COLO668 (cell line): ENCODE data around the gene PELI2.
"Not testable (repeated sequence)": the region's sequence is repeated elsewhere in the genome, so short reads cannot be mapped to it uniquely, and the experiment has no call there.

Experiments used
- DNase-seq: peaks from one replicate; lab custom pipeline; 2025; ENCODE audit not compliant: unreplicated experiment; lab: John Stamatoyannopoulos, UW

Gene PELI2

DNA sequence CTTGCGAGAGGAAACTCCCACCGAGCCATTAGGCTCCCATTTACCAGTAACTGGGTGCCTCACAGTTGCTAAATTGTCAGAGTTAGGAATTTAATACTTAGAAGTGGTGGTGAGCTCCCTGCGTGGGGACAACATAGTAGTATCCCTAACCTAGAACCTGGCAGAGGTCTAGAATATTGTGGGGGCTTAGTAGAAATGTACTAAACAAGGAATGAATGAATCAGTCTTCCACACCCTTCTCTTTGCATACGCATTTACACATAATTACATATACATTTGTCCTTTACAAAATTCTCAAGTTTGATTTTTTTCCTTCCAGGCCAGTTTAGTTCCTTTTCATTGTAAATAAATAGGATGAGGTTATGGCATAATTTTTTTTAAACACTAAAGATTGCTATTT, 24.1 kb downstream of the PELI2 start:
- no peak for DNase-seq

DNA sequence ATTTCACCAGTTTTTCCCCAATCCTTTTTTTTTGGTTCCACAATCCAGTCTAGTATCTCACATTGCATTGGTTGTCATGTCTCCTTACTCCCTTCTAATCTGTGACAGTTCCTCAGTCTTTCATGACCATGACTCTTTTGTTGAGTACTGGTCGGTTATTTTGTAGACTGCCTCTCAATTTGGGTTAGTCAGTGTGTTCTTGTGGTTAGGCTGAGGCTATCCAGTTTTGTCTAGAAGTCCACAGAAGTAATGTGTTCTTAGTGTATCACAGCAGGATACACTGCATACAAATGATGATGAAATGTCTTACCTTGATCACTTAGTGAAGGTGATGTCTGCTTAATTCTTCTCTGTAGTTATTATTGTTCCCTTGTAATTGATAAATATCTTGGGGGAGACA, 24.8 kb downstream of the PELI2 start:
- DNase-seq = no peak

DNA sequence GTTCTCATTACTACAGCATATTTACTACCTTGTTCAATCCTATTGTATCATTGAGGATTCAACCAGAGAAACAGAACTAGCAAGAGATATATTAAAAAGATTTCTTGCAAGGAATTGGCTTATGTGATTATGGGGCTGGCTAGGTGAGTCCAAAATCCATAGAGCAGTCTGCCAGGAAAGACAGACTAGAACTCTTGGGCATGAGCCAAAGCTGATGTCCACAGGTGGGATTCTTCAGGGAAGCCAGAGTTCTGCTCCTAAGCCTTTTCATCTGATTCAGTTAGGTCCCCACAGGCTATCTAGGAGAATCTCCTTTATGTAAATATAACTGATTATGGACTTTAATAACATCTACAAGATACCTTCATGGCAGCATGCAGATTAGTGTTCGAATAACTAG, 26.0 kb downstream of the PELI2 start:
- no peak for DNase-seq

DNA sequence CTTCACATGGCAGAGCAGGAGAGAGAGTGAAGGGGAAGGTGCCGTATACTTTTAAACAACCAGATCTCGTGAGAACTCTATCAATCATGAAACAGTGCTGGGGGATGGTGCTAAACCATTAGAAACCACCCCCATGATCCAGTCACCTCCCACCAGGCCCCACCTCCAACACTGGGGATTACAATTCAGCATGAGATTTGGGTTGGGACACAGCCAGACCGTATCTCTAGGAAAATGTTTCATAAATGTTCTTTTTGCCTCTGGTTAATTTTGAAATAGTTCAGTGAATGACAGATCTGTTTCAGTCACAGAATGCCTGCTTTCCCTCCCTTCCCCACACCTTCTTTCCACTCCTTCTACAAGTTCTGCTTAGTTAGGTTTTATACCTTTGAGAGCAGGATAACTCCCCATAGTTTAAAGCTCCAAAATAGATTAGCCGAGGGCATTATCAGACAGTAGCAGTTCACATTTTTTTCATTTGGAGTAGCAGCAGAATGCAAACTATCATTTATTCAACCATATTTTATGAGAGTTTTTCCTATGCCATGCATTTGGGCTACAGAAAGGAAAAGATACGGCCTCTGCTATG, 27.1 kb downstream of the PELI2 start:
- DNase-seq = no peak

DNA sequence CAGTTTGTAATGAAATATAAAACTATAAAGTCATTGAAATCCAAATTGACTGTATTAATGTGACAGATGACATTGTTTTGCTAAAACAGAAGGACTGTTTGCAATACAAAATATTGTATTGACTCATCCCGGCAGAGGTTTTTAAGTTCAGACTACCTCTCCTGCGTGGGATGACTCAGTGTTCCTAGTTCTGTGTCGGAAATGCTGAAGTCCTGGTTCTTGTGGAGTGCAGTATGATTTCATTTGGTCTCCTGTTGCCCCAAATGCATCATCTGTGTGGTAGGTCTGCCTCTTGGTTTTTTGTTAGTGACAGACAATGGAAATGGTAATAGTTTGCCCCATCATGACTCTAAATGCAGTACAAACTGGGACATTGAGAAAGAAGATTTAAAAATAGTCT, 27.8 kb downstream of the PELI2 start:
- DNase-seq = no peak

DNA sequence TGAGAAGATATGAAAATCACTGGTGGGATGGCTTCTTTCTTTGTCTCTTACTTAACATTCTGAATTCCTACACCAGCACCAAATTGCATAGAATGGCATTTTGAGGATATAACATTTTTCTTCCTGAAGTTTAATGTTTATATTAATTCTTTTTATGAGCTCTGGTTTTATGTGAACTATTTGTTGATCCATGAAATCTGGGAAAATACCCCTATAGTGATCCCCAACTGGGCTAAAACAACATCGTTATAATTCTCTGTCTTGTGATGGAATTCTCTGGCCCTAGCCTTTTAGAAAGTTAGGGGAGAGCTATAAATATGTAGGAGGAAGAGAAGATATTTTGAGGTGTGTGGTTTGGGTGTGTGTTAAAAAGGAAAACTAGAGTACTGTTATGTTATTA, 29.2 kb downstream of the PELI2 start:
- no peak for DNase-seq

DNA sequence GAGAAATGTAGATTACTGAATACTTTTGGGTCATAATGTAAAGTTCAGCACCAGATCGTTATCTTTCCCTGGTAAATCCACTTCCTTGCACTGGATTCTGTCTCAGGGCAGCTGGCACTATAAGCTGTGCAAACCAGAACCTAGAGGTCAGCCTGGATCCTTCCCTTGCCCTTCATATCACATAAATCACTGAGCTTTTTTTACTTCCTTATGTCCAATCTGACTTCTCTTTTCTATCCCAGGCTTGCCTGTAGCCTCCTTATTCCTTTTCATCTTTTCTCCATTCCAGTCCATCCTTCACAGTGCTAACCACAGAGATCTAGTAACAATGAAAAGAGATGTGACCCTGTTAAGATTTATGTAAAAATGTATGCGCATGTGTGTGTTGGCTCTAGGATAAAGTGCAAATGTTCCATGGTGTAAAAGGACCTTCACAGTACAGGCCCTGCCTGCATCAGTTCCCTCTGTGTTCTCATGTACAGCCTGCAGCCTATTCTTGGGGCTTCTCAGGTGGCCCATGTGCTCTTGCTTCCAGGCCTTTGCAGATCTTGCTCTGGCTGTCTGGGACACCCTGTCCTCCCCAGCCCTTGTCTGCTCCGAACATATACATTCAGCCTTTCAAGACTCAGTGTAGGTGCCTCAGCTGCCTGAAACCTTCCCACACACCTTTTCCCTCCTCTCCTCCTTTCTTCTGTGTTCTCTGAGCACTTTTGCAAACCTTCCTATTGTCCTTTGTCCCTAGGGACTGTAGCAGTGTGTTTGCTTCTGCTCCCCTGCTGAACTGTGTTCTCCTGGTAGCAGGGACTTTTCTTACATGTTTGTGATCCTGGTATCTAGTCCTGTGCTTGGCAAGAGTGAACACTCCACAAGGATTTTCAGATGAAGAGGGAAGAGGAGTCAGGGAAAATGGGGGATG, 30.0 kb downstream of the PELI2 start:
- no peak for DNase-seq

DNA sequence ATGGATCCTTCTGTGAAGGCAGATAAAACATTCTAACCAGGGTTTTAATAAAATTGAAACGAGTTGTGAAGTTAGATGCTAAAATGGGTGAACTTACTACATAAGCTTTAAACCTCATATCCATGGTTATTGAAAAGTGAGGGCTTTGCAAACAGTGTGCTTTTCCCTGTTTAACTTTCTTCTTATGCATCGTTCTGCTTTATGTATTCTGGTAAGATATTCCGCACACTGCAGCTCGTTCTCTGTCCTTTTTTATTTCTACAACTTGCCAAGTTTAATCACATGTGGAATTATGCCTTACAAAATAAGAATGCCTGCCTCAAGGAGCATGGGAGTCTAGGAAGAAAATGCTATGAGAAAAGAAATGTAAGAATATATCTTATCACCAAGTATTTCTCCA, 30.9 kb downstream of the PELI2 start:
- no peak for DNase-seq

DNA sequence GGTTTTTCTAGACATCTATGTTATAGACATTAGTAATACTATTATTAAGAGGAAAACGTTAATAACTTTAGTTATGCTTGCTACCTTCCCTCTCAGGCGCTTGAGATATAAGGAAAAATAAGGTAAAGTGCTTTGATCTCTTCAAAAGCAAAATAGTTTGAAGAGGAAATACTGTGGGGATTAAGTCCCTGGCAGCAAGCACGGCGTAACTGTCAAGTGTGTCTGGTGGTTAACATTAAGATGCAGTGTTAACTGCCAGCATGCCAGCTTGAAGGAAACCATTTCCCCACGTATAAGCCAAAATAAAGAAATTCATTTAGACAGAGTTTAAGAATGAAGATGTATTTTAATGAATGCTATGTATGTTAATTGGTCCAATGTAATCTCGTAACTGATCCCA, 31.8 kb downstream of the PELI2 start:
- DNase-seq = no peak

DNA sequence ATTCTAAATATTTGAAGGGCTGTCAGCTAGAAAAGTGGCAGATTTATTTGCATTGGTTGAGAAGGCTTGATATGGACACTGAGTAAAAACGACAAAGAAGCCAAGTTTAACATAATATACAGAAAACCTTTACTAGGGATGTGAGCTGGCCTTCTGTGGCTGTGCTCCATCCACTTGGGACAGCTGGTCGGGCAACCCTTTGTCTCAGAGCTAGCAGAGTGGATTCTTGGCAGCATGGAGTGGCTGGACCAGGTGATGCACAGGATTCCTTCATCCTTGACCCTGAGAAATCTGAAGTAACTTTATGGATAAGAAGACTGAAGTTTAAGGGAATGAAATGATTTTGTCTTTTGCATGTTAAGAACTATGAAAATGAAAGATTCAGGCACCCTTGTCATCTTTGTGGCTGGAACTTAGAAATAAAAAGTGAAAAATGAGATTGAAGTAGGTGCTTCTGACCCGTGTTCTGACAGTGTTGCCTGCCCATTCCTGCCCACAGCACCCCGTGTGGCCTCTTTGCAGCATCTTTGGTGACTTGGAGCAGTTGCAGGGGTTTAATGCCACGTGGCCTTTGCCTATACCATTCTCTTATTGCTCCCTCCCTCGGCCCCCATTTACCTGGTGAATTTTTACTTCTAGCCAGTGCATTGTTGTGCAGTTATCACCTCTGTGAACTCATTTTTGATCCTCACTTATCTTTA, 32.6 kb downstream of the PELI2 start:
- DNase-seq = no peak

DNA sequence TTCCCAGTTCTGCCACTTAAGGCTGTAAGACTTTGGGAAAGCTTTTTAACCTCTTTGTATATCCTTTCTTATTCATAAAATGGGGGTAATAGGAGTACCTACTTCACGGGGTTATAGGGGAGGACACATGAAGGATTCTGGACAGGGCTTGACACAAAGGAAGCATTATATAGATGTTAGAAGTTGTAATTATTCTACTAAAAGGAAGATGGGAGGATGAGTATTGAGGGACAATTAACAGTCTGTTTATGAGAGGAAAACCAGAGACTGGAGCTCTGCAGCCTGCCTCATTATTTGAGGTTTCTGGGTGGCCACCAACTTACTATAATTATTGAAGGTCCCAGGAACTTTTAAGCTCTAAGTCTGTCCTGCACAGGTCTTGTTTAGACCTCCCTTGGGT, 34.0 kb downstream of the PELI2 start:
- no peak for DNase-seq

DNA sequence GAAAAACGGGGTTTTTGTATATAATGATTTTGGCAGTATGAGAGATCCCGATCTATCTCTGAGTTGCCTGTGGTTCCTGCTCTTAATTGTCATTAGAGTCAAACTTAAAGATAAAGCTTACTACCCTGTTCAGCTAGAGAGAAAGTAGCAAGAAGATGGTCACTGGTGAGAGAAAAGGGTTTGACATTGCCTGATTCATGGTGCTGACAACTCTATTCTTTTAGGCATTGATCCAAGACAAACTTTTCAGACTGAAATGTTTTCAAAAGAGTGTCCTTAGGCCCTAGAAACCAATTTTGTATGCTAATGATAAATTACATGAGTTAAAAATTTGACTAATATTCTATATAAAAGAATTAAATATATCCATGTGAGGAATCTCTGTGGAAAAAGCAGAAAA, 35.1 kb downstream of the PELI2 start:
- no peak for DNase-seq

DNA sequence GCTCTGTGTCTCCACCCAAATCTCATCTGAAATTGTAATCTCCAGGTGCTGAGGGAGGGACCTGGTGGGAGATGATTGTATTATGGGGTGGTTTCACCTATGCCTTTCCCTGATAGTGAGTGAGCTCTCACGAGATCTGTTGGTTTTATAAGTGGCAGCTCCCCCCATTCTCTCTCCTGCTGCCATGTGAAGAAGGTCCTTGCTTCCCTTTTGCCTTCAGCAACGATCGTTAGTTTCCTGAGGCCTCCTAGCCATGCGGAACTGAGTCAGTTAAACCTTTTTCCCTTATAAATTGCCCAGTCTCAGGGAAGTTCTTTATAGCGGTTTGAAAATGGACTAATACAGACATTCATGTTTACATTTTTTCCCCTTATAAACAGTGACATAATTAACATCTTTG, 36.1 kb downstream of the PELI2 start:
- DNase-seq = no peak

DNA sequence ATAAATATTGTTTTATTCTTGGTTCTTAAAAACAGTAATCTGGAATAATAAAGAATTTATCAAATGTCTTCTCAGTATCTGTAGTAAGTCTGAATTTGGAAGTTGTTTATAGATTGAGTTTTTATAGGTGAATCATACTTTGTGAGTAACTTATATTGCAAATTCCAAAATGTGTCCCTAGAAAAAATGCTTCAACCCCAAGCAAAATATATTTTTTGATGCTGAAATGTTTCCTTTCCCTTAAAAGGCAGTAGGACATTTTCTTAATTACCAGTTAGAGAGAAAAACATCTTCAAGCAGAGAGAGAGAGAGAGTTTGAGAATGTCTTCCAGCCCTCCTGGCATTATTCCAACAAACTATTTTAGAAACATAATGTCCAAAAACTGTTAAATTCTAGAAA, 37.9 kb downstream of the PELI2 start:
- no peak for DNase-seq

DNA sequence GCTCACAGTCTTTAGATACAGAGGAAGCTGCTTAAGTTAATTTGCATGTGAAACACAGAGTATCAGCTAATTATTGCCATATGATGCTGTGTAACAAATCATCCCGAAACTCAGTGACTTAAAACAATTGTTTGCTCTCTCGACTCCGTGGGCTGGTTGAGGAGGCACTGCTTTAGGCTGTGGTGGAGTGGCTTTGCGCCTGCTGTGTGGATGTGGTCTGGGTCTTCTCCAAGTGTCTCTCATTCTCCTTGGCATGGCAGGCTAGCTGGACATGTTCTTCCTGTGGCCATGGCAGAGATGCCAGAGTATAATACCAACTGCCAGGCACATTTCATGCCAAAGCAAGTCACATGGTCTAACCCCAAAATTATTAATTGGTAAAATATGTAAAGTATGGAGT, 40.9 kb downstream of the PELI2 start:
- no peak for DNase-seq

DNA sequence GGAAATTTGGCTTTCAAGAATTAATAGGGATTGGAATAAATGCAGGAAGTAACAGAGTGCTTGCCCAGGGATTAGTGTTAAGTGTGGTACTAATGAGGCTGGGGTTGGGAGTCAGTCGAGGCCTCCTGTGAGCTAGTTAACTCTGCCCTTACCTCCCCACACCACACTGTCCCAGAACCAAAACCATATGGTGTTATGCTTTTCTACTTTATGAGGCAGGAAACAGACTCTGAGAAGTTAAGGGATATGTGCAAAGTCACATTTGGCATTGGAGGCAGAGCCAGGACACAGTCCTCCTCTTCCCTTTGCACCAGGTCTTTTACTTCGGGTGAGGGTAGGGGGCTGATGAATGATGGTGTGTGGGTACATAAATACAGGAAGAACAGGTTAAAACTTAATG, 41.9 kb downstream of the PELI2 start:
- no peak for DNase-seq

DNA sequence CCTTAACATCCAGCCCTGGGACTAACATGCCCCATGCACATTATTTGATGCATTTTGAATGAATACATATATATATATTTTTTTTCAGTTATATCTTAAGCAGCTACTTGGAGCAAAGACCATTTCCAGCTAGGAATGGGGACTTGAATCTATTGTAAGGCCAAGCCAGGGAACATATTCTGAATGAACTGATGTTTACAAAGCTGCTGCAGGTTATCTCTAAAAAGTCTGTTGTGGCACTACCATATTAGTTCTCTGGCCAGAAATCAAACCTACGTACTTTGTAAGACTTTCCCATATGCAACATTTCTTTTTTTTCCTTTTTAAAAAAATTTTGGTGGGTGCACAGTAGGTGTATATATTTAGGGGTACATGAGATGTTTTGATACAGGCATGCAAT, 43.4 kb downstream of the PELI2 start:
- no peak for DNase-seq

DNA sequence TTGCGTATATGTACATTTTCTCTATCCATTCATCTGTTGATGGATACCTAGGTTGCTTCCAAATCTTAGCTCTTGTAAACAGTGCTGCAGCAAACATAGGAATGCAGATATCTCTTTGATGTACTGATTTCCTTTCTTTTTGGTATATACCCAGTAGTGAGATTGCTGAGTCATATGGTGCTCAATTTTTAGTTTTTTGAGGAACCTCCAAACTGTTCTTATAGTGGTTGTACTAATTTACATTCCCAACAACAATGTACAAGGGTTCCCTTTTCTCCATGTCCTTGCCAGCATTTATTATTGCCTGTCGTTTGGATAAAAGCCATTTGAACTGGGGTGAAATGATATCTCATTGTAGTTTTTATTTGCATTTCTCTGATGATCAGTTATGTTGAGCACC, 44.3 kb downstream of the PELI2 start:
- DNase-seq = no peak

DNA sequence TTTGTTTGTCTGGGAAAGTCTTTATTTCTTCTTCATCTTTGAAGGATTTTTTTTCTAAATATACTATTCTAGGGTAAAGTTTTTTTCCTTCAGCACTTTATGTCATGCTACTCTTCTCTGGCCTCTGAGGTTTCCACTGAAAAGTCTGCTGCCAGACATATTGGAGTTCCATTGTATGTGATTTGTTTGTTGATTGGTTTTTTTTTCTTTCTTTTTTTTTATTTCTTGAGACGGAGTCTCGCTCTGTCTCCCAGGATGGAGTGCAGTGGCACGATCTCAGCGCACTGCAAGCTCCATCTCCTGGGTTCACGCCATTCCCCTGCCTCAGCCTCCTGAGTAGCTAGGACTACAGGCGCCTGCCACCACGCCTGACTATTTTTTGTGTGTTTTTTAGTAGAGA, 48.4 kb downstream of the PELI2 start:
- not testable (repeated sequence) for DNase-seq

DNA sequence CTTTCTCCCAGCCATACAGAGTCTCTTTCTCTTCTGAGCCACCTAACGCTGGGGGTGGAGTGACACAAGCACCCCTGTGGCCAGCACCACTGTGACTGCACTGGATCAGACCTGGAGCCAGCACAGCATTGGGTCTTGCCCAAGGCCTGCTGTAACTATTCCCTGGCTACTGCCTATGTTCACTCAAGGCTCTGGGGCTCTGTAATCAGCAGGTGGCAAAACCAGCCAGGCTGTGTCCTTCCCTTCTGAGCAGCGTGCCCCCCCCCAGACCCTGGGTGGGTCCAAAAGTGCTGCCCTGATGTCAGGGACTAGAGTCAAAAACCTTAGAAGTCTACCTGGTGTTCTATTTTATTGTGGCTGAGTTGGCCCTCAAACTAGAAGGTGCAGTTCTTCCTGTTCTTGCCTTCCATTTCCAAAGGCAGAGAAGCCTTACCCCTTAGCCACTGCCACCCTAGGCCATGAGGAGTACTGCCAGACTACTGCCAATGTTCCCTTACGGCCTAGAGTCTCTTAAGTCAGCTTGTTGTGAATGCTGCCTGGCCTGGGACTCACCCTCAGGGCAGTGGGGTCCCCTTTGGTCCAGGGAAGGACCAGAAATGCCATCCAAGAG, 49.9 kb downstream of the PELI2 start:
- no peak for DNase-seq

DNA sequence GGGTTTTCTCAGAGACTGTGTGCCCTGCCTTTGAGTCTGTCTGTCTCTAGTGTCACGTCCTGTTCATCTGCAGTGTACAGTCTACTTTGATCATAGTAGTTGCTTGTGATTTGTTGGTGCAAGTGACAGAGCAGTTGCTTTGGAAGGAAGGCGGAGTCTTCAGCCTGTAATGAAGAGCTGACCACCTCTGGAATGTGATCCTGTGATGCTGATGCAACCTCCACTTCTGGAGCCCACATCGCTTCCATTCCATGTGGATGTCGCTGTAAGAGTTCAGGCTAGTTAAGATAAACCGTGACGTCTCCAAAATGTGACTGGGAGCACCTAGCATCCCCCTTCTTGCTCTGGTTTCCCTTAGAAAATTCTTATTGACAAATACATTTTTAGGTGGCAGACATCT, 51.8 kb downstream of the PELI2 start:
- no peak for DNase-seq
